ENCODE results near the gene GRIP2. TPM values are rescaled to one million over a fixed set of nuclear protein-coding genes. Genes with fewer than 3 reads are reported as not detected.

Gene GRIP2
- polyA plus RNA-seq (2013, experiment 1 of 2) = 1.2 TPM
- 1.1 TPM for polyA plus RNA-seq (2013, experiment 2 of 2)

- peaks cover 5% of the 10 kb centered on the region for H3K4me1 ChIP-seq (ENCODE audit: control insufficient read depth, insufficient read depth, low read depth, low read length)
- H3K4me3 ChIP-seq (ENCODE audit: insufficient read depth in 1 of 2, low read depth in 1 of 2, low read length in 2 of 2) = no peak within 1 kb of the TSS
- no peak within 1 kb of the TSS for H3K4me2 ChIP-seq (ENCODE audit: low read length, poor library complexity, severe bottlenecking)
- H3K9me3 ChIP-seq (ENCODE audit: control insufficient read depth, low read length) = no peaks in the 10 kb centered on the region
- no peak within 1 kb of the TSS for H3K23ac ChIP-seq (ENCODE audit: low read length in 2 of 2)
- no peak within 1 kb of the TSS for H3K14ac ChIP-seq (ENCODE audit: low read length in 2 of 2)
- H2AFZ ChIP-seq (ENCODE audit: low read depth, low read length) = no peak within 1 kb of the TSS
- 75% methylated on average over 13 of the region's 14 CpGs for WGBS
- H2BK120ac ChIP-seq (ENCODE audit: low read depth, low read length) = no peak within 1 kb of the TSS
- H4K8ac ChIP-seq (ENCODE audit: low read length) = no peak within 1 kb of the TSS
- H4K91ac ChIP-seq (ENCODE audit: low read length) = no peak within 1 kb of the TSS
- no peak within 1 kb of the TSS for H3K9ac ChIP-seq (ENCODE audit: low read length)
- H3K27me3 ChIP-seq (ENCODE audit: control insufficient read depth in 1 of 2, insufficient read depth in 1 of 2, low read length in 2 of 2) = peaks cover 24 to 65% of the 10 kb centered on the region in 2 experiments
- H3K18ac ChIP-seq (ENCODE audit: low read depth in 1 of 2, low read length in 2 of 2) = no peak within 1 kb of the TSS
- no peak within 1 kb of the TSS for H3K27ac ChIP-seq (ENCODE audit: low read length, poor library complexity, severe bottlenecking)
- DNase-seq = no peak
- H2BK15ac ChIP-seq (ENCODE audit: low read depth, poor library complexity, severe bottlenecking) = no peak within 1 kb of the TSS
- no peaks in the 10 kb centered on the region for H3K36me3 ChIP-seq (ENCODE audit: control insufficient read depth in 1 of 2, insufficient read depth in 2 of 2, low read depth in 1 of 2, low read length in 2 of 2)
- no peaks in the 10 kb centered on the region for H3K79me1 ChIP-seq (replicated peaks; ENCODE audit: low read length, poor library complexity, severe bottlenecking)
- no peak within 1 kb of the TSS for H2BK12ac ChIP-seq (ENCODE audit: low read length in 2 of 2)
- no peak within 1 kb of the TSS for H2BK5ac ChIP-seq (ENCODE audit: low read depth, low read length, poor library complexity, severe bottlenecking)
- no peak within 1 kb of the TSS for H3K4ac ChIP-seq (ENCODE audit: low read depth in 1 of 2, low read length in 2 of 2)
- H2AK5ac ChIP-seq (ENCODE audit: low read length, severe bottlenecking) = no peak within 1 kb of the TSS
These were observed at the start of gene GRIP2 for GRCh38 chr3:14539742-14540491. TSS of gene GRIP2 (minus strand) at chr3:14540342. CDS start at chr3:14540308, 34 bp downstream.

GRCh38 chr3:14588425-14589112 is 48.4 kb upstream of the GRIP2 start:
- H2AFZ ChIP-seq (ENCODE audit: low read depth, low read length) = no peak overlapping the region
- no peak overlapping the region for H2BK5ac ChIP-seq (ENCODE audit: low read depth, low read length, poor library complexity, severe bottlenecking)
- H3K79me1 ChIP-seq (replicated peaks; ENCODE audit: low read length, poor library complexity, severe bottlenecking) = no peaks in the 10 kb centered on the region
- H3K27ac ChIP-seq (ENCODE audit: low read length, poor library complexity, severe bottlenecking) = no peak overlapping the region
- 80% methylated on average over 6 of the region's 6 CpGs for WGBS
- H3K4ac ChIP-seq (ENCODE audit: low read depth in 1 of 2, low read length in 2 of 2) = no peak overlapping the region
- H2AK5ac ChIP-seq (ENCODE audit: low read length, severe bottlenecking) = no peak overlapping the region
- H3K18ac ChIP-seq (ENCODE audit: low read depth in 1 of 2, low read length in 2 of 2) = no peak overlapping the region
- no peak overlapping the region for H3K9ac ChIP-seq (ENCODE audit: low read length)
- no peak overlapping the region for H4K8ac ChIP-seq (ENCODE audit: low read length)
- H2BK12ac ChIP-seq (ENCODE audit: low read length in 2 of 2) = no peak overlapping the region
- no peaks in the 10 kb centered on the region for H3K36me3 ChIP-seq (ENCODE audit: control insufficient read depth in 1 of 2, insufficient read depth in 2 of 2, low read depth in 1 of 2, low read length in 2 of 2)
- no peak overlapping the region for H3K14ac ChIP-seq (ENCODE audit: low read length in 2 of 2)
- H3K4me2 ChIP-seq (ENCODE audit: low read length, poor library complexity, severe bottlenecking) = no peak overlapping the region
- H4K91ac ChIP-seq (ENCODE audit: low read length) = no peak overlapping the region
- H3K23ac ChIP-seq (ENCODE audit: low read length in 2 of 2) = no peak overlapping the region
- H3K9me3 ChIP-seq (ENCODE audit: control insufficient read depth, low read length) = peaks cover 3% of the 10 kb centered on the region
- H2BK120ac ChIP-seq (ENCODE audit: low read depth, low read length) = no peak overlapping the region
- DNase-seq = no peak
- H3K27me3 ChIP-seq (ENCODE audit: control insufficient read depth in 1 of 2, insufficient read depth in 1 of 2, low read length in 2 of 2) = peaks cover 32 to 67% of the 10 kb centered on the region in 2 experiments
- no peak overlapping the region for H2BK15ac ChIP-seq (ENCODE audit: low read depth, poor library complexity, severe bottlenecking)
- H3K4me3 ChIP-seq (ENCODE audit: insufficient read depth in 1 of 2, low read depth in 1 of 2, low read length in 2 of 2) = no peak overlapping the region
- peaks cover 1% of the 10 kb centered on the region for H3K4me1 ChIP-seq (ENCODE audit: control insufficient read depth, insufficient read depth, low read depth, low read length)

GRCh38 chr3:14587740-14588360 is 47.7 kb upstream of the GRIP2 start:
- no peak overlapping the region for H3K4me3 ChIP-seq (ENCODE audit: insufficient read depth in 1 of 2, low read depth in 1 of 2, low read length in 2 of 2)
- no peak overlapping the region for H3K9ac ChIP-seq (ENCODE audit: low read length)
- H4K8ac ChIP-seq (ENCODE audit: low read length) = no peak overlapping the region
- no peak overlapping the region for H3K4ac ChIP-seq (ENCODE audit: low read depth in 1 of 2, low read length in 2 of 2)
- H3K9me3 ChIP-seq (ENCODE audit: control insufficient read depth, low read length) = peaks cover 3% of the 10 kb centered on the region
- H3K27me3 ChIP-seq (ENCODE audit: control insufficient read depth in 1 of 2, insufficient read depth in 1 of 2, low read length in 2 of 2) = peaks cover 28 to 67% of the 10 kb centered on the region in 2 experiments
- peak; percentile 65 for DNase-seq
- no peak overlapping the region for H4K91ac ChIP-seq (ENCODE audit: low read length)
- no peak overlapping the region for H3K27ac ChIP-seq (ENCODE audit: low read length, poor library complexity, severe bottlenecking)
- H3K4me2 ChIP-seq (ENCODE audit: low read length, poor library complexity, severe bottlenecking) = no peak overlapping the region
- H2BK15ac ChIP-seq (ENCODE audit: low read depth, poor library complexity, severe bottlenecking) = no peak overlapping the region
- no peak overlapping the region for H3K14ac ChIP-seq (ENCODE audit: low read length in 2 of 2)
- no peaks in the 10 kb centered on the region for H3K36me3 ChIP-seq (ENCODE audit: control insufficient read depth in 1 of 2, insufficient read depth in 2 of 2, low read depth in 1 of 2, low read length in 2 of 2)
- H3K18ac ChIP-seq (ENCODE audit: low read depth in 1 of 2, low read length in 2 of 2) = no peak overlapping the region
- no peak overlapping the region for H2BK12ac ChIP-seq (ENCODE audit: low read length in 2 of 2)
- H3K4me1 ChIP-seq (ENCODE audit: control insufficient read depth, insufficient read depth, low read depth, low read length) = peaks cover 1% of the 10 kb centered on the region
- no peak overlapping the region for H2AK5ac ChIP-seq (ENCODE audit: low read length, severe bottlenecking)
- H2BK5ac ChIP-seq (ENCODE audit: low read depth, low read length, poor library complexity, severe bottlenecking) = no peak overlapping the region
- H2BK120ac ChIP-seq (ENCODE audit: low read depth, low read length) = no peak overlapping the region
- no peak overlapping the region for H2AFZ ChIP-seq (ENCODE audit: low read depth, low read length)
- 47% methylated on average over 3 of the region's 4 CpGs for WGBS
- H3K79me1 ChIP-seq (replicated peaks; ENCODE audit: low read length, poor library complexity, severe bottlenecking) = no peaks in the 10 kb centered on the region
- no peak overlapping the region for H3K23ac ChIP-seq (ENCODE audit: low read length in 2 of 2)

- 69% methylated on average over 2 of the region's 2 CpGs for WGBS
- no peak overlapping the region for H3K14ac ChIP-seq (ENCODE audit: low read length in 2 of 2)
These were observed 46.5 kb upstream of the GRIP2 start for GRCh38 chr3:14586611-14587010.

More at GRCh38 chr3:14586611-14587010, 46.5 kb upstream of the GRIP2 start:
- Histone ChIP-seq H2BK15ac (ENCODE audit: low read depth, poor library complexity, severe bottlenecking) (no peak overlapping the region), H3K27ac (ENCODE audit: low read length, poor library complexity, severe bottlenecking) (no peak overlapping the region), H3K9ac (ENCODE audit: low read length) (no peak overlapping the region), H3K18ac (ENCODE audit: low read depth in 1 of 2, low read length in 2 of 2) (no peak overlapping the region), H2AFZ (ENCODE audit: low read depth, low read length) (no peak overlapping the region), H4K8ac (ENCODE audit: low read length) (no peak overlapping the region), H3K36me3 (ENCODE audit: control insufficient read depth in 1 of 2, insufficient read depth in 2 of 2, low read depth in 1 of 2, low read length in 2 of 2) (no peaks in the 10 kb centered on the region), H3K23ac (ENCODE audit: low read length in 2 of 2) (no peak overlapping the region), H2BK5ac (ENCODE audit: low read depth, low read length, poor library complexity, severe bottlenecking) (no peak overlapping the region), H3K4ac (ENCODE audit: low read depth in 1 of 2, low read length in 2 of 2) (no peak overlapping the region), H2BK120ac (ENCODE audit: low read depth, low read length) (no peak overlapping the region), H3K4me2 (ENCODE audit: low read length, poor library complexity, severe bottlenecking) (no peak overlapping the region), H3K4me3 (ENCODE audit: insufficient read depth in 1 of 2, low read depth in 1 of 2, low read length in 2 of 2) (no peak overlapping the region), H3K9me3 (ENCODE audit: control insufficient read depth, low read length) (peaks cover 3% of the 10 kb centered on the region), H3K4me1 (ENCODE audit: control insufficient read depth, insufficient read depth, low read depth, low read length) (peaks cover 1% of the 10 kb centered on the region), H3K27me3 (ENCODE audit: control insufficient read depth in 1 of 2, insufficient read depth in 1 of 2, low read length in 2 of 2) (peaks cover 41 to 67% of the 10 kb centered on the region in 2 experiments), H2AK5ac (ENCODE audit: low read length, severe bottlenecking) (no peak overlapping the region), H4K91ac (ENCODE audit: low read length) (no peak overlapping the region), H2BK12ac (ENCODE audit: low read length in 2 of 2) (no peak overlapping the region), H3K79me1 (replicated peaks; ENCODE audit: low read length, poor library complexity, severe bottlenecking) (no peaks in the 10 kb centered on the region)
- no peak for DNase-seq

Data from mesenchymal stem cell (in vitro differentiated cells and primary cell).